Upper lobe of left lung (tissue), 4 donors: ENCODE results near the gene TMEM91.

ENCODE experiments used
- CTCF ChIP-seq, 6 experiments: fragments of 450-650 bp in 4 of 6; fragments of 200-600 bp in 2 of 6; sonication (generic) in 2 of 6; IDR thresholded peaks; one replicate each; pipeline ENCODE4 v1.5.1; 2016 to 2019; ENCODE audit warnings: antibody characterized with exemption in 6 of 6
- EP300 ChIP-seq, 4 donors: sonication (generic); formaldehyde crosslinking; IDR thresholded peaks; one replicate each; pipeline ENCODE4 v1.5.1; 2017; ENCODE audit warnings: antibody characterized with exemption in 4 of 4, control low read depth in 2 of 4
- POLR2A ChIP-seq, 4 donors: fragments of 450-650 bp; IDR thresholded peaks; one replicate each; pipeline ENCODE4 v1.5.1; 2016 to 2017; ENCODE audit warnings: antibody characterized with exemption in 4 of 4, mild to moderate bottlenecking in 2 of 4
- POLR2AphosphoS5 ChIP-seq, 2 donors: sonication (generic); formaldehyde crosslinking; IDR thresholded peaks; one replicate each; pipeline ENCODE4 v1.5.1; 2017; ENCODE audit warnings: antibody characterized with exemption in 2 of 2

- no peak for TF ChIP-seq CTCF (IDR thresholded peaks at IDR 0.05)
- TF ChIP-seq POLR2AphosphoS5 (IDR thresholded peaks at IDR 0.05), result no peak
- no peak for TF ChIP-seq POLR2A (IDR thresholded peaks at IDR 0.05)
- TF ChIP-seq EP300 (IDR thresholded peaks at IDR 0.05), result no peak
Observed at GRCh38 chr19:41420101-41420880, 44.0 kb downstream of the TMEM91 start.
